NOMO-1 treated with dmso at 0.1 percent for 144 hours (cell line): Measurements from ENCODE around the gene RGMA.
"Not testable (repeated sequence)": the region's sequence is repeated elsewhere in the genome, so short reads cannot be mapped to it uniquely, and the experiment has no call there.

Source experiments
- DNase-seq: peaks from one replicate; lab custom pipeline; 2025; ENCODE audit not compliant: unreplicated experiment; lab: John Stamatoyannopoulos, UW

Gene RGMA

DNA sequence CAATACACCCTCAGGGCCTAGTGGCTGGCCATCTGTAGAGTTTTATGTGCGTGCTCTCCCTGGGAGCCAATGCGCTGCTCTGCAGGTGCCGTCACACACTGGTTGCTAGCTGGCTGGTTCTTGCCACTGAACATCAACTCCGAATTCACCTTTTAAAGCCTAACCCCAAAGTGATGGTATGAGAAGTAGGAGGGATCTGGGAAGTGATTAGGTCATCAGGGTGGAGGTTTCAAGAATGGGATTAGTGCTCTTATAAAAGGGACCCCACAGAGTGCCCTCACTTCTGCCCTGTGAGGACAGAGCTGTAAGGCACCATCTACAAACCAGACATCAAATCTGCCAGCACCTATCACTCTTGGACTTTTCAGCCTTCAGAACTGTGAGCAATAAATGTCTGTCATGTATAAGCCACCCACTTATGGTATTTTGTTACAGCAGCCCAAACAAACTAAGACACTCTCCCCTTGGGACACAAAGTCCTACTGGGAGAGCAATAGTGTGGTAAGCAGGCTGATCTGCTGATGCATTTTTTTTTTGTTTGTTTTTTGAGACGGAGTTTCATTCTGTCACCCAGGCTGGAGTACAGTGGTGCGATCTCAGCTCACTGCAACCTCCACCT, 20.3 kb downstream of the RGMA start:
- DNase-seq: no peak

DNA sequence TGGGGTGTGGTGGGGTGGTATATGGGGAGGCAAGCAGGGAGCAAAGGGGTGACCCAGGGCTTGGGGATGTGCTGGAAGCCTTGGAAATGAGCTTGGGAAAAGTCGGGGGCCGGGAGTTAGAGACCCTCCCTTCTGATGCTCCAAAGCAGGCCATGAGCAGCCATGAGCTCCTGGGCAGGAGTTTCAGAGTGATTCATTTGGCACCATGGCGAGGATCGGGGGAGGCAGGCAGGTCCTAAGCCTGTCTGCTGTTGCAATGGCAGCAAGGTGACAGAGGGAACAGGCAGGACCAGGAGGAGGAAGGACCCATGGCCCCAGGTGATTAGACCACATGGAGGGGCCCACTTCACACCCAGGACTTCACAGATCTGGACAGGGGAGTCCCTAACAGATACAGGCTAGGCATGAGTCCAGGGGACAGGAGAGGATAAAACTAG, 21.3 kb downstream of the RGMA start:
- no peak for DNase-seq

DNA sequence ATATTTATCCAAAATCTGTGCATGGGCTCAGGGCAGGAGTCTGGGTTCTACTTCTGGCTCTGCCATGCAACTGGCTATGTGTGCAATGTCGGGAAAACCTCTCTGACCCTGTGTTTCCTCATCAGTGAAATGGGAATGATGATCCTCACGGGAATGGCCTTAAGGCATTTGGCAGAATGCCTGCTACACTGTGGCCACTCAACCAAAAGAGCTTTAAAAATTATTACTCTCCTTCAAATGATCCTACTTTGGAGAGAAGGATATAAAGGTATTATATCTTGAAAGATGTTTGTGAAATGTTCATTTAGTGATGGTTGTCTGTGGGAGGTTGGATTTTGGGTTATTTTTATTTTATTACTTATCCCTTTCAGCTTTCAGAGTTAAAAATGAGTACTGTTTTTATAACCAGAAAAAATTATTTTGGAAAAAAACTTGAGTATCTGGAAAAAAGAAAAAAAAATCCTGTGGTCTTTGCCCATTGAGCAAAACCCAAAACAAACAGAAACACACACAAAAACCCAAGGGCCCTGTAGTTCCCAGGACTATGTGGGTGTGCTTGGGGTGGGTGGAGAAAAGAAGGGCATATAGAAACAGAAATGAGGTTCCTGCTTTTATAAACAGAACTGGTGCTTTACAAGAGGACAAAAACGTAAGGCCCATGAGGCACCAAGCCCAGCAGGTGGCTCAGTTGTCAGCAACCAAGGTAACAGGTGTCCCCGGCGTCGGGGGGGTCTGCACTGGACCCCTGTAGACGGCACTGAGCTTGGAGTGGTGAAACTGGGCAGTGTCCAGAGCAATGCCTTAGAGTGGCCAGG, 22.0 kb downstream of the RGMA start:
- DNase-seq: no peak

DNA sequence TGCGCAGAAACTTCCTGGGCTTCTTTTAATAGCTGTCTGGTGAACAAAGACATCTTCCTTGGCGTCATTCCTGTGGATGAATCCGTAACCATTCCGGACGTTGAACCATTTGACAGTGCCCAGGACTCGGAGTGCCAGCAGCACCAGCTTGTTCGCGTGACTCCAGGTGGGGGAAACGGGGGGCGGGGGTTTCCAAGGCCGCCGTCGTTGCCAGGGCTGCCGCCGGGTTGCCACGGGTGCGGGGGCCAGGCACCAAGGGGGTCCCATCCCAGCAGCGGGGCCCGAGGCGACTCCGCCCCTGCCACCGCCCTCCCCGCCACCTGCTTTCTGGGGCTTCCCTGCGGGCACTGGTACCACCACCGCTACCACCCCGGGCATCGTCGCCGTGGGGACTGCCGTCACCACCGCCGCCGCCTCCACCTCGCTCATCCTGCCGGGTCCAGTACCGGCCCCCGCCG, 22.8 kb downstream of the RGMA start:
- no peak for DNase-seq

DNA sequence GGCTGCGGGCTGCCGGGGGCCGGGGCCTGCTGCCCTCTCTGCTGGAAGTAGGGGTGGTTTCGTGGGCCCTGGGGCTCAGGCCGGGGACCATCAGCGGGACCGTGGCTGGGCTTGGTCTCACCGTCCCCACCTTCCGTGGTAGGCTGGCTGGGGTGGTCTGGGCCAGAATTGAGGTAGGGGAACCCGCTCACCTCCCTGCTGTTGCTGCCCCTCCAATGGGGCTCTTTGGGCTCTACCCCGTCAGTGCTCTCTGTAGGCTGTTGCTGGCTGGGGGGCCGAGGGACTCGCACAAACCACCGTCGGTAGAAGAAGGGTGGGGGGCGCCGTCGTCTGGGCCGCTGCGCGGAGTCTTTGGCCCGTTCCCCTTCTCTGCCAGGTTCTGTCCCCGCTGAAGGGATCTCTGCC, 23.4 kb downstream of the RGMA start:
- DNase-seq: no peak

DNA sequence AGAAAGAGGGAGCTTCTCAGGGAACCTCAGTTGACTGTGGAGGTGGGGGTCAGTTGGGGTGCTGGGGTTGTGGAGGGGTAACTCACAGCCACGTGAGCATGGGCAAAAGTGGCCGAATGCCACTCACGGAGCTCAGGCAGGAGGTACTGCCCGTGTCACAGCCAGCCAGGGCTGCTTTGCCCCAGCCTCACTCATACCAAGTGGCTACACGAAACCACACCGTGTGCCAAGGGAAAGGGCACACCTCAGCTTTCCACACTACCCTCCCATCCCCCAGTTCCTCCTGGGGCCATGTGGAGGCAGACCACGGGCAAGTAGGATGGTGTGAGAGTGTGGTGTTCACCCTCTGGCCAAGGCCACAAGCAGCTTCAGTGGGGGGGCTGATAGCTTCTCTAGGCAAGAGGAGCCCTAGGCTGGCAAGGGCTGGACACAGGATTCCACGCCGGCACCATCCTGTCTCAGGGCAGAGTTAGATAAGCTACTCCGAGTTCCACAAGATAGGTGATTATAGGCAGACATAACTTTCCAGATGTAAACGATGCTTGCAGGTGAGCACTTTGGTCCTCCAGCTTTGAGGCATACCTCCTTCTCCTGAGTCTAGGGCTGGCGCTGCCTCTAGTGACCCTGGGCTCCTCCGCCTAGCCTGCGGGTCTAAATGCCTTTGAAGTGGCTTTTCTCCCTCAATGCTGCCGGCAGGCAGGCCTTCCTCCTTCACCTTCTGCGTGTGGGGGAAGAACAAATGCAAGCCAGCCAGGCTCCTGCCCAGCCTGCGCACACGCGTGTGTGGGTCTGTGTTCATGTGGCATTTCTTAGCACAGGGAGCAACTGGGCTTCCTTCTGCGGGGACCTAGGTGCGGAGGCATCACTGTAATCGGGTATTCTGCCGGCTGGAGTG, 25.0 kb downstream of the RGMA start:
- DNase-seq: no peak

- DNase-seq: no peak
Measured at GRCh38 chr15:93063262-93063671, 25.7 kb downstream of the RGMA start.

- not testable (repeated sequence) for DNase-seq
Measured at GRCh38 chr15:93062628-93063261, 26.3 kb downstream of the RGMA start.

- DNase-seq: no peak
Measured at GRCh38 chr15:93060336-93061248, 28.4 kb downstream of the RGMA start.

DNA sequence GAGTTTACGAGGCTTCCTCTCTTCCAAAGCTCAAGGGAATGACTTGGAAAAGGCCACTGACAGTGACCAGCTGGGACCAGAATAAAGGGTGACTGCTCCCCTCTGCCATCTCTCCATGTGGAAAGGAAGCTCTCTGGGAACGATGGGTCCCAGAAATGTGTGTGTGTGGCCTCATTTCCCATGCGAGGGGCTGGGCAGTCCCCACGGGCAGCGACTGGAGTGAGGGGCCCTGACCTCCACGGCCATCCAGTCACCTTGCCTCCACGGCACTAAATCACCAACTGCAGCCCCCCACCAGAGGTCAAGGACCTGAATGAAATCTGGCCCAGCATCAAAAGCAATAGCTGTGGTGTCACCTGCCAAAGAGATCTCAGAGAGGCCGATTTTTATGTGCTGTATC, 29.6 kb downstream of the RGMA start:
- DNase-seq: no peak

DNA sequence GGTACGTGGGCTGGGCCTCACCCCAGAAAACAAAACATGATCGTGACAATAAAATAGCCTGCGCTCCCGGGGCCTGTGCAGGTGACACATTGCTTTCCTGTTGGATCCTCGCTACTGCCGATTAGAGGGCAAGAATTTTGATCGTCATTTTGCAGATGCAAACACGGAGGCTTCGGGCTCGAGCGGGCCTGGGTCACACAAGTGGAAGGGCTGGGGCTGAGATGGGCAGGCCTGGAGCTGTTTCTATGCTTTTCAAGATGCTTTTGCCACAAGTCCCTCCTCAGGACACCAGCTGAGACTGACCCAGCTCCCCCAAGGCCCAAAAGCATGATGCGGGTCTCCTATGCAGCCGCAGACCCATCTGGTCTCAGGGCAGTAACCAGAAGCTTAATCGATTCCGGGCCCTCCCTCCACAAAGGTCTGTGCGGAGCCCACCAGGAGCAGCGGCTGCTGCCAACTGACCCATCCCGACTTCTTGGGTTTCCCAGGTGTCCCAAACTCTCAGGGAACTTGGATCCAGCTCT, 30.0 kb downstream of the RGMA start:
- DNase-seq: no peak

DNA sequence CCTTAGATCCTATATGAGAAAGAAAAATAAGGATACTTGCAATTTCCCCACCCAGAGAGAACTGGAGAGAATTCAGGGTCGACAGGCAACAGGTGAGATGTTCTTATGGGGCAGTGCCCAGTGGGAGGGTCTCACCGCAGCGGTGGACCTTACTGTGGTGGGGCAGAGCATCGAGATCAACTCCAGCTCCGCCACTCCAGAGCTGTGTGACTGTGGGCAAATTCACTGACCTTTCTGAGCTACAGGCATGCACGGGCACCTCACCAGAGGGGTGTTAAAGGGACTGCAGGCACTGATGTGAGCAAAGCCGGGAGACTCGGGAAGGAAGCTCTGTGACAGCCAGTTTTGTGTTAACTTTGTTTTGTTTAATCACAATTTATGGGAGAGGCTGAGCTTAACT, 30.9 kb downstream of the RGMA start:
- no peak for DNase-seq

DNA sequence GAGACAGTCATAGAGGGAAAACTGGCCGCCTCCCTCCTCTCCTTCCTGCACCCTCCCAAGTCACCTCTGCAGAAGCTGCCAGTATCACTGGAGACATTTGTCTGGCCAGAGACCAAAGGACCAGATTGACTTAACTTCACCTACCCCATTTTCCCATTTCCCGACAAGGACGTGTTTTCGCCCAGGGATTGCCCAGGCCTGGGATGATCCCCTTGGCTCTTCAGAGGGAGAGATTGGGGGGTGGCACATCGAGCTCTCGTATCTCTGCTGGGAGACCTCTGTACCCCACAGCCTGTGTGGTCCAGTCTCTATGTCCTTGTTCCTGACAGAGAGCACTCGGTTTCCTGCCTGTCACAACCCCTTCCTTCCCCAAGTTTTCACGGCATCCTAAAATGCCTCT, 31.4 kb downstream of the RGMA start:
- DNase-seq: no peak

DNA sequence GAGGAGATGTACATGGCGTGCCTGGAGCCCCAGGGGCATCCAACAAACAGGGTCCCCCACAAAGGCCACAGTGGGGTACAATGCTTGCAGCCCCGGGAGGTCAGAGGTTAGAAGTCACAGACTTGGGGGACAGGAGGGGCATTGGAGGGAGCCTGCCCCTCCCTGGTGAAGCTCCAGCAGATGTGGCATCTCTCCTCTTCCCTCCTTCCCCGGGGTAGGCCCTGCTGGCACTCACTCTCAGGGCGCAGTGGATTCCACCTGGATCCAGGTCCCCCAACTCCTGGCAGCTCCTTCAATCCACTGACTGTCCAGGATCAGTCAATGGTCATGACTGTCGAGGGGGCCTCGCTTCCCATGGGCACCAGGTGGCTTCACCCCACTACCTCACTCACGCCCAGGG, 32.2 kb downstream of the RGMA start:
- DNase-seq: no peak

DNA sequence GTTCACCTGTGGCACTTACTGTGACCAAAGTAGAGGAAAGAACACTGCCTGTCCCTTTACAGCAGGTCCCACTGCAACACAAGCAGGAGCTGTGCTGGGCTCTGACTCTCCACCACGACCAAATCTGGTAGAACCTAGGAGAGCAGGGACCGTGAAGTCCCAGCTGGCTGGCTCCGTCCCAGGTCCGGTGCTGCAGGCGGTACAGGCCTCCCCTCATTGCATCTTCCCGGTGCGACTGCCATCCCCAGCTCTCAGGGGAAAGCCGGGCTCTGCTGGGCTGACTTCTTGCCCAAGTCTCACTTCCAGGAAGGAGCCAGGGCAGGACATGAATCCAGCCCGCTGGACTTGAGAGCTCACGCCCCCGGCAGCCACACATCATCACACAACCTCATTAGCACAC, 33.8 kb downstream of the RGMA start:
- no peak for DNase-seq

DNA sequence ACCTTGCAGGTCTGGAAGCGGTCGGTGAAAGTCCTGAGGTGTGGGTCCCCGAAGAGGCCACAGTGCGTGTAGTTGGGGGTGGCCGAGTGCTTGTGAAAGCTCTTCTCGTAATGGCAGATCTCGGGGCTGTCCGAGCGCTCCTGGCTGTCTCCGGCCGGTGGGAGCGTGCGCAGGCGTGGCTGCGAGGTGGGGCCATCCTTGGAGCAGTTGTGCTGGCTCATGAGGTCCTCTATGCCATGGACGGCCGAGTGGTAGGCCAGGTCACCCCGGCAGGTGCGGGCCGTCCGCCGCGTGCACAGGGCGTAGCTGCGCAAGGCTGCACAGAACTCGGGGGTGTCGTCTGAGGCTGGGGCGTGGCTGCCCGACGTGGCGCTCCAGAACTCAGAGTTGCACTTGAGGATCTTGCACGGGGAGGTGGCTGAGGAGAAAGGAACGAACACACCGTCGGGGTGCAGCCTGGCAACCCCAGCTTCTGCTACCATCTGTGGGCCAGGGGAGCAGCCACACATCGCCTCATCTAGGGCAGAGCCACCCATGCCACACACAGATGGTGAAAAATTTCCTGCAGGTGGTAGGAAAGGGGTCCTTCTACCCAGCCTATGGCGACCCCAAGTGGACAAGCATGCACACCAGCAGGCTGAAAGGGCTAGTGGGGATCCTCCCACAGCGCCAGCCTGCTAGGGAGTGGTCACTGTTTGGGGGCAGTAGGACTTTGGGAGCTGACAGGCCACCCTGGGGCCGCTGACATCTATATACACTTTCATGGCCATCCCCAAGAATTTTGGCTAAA, 36.7 kb downstream of the RGMA start:
- DNase-seq: no peak

- no peak for DNase-seq
Measured at GRCh38 chr15:93051236-93052089, 37.5 kb downstream of the RGMA start.

- DNase-seq: no peak
Measured at GRCh38 chr15:93050648-93051047, 38.4 kb downstream of the RGMA start.
